Tibial nerve (tissue), 4 donors: ENCODE results near the gene DNAJB7. TPM values are rescaled to one million over a fixed set of nuclear protein-coding genes. Genes with fewer than 3 reads are reported as not detected.

Source experiments
- DNase-seq, 2 donors: peaks; one replicate each; pipeline ENCODE4 v3.0.0-alpha.2; 2019; ENCODE audit warnings: low spot score in 2 of 2
- H3K27ac ChIP-seq, 4 donors: fragments of 200-600 bp; sonication (generic) in 3 of 4; one replicate each; pipeline ENCODE4 v1.5.1; 2017 to 2019; ENCODE audit warnings: mild to moderate bottlenecking in 1 of 4
- H3K27me3 ChIP-seq, 2 donors: fragments of 200-600 bp; sonication (generic) in 1 of 2; one replicate each; pipeline versions ENCODE4 v1.5.1 to v1.6.0; 2017 to 2019
- H3K36me3 ChIP-seq, 3 donors: fragments of 200-600 bp; sonication (generic); one replicate each; pipeline ENCODE4 v1.5.1; 2018 to 2019
- H3K4me1 ChIP-seq, 4 donors: fragments of 200-600 bp; sonication (generic) in 3 of 4; one replicate each; pipeline ENCODE4 v1.5.1; 2017 to 2019
- H3K4me3 ChIP-seq, 4 donors: fragments of 200-600 bp; sonication (generic) in 3 of 4; one replicate each; pipeline ENCODE4 v1.5.1; 2017 to 2019; ENCODE audit warnings: mild to moderate bottlenecking in 1 of 4, moderate library complexity in 1 of 4
- H3K9me3 ChIP-seq, 4 donors: fragments of 200-600 bp; sonication (generic) in 3 of 4; one replicate each; pipeline ENCODE4 v1.5.1; 2017 to 2019
- CTCF ChIP-seq, 5 experiments: fragments of 200-600 bp in 3 of 5; fragments of 450-650 bp in 2 of 5; sonication (generic) in 3 of 5; IDR thresholded peaks; one replicate each; pipeline ENCODE4 v1.5.1; 2016 to 2019; ENCODE audit warnings: antibody characterized with exemption in 5 of 5, mild to moderate bottlenecking in 3 of 5, moderate library complexity in 2 of 5
- EP300 ChIP-seq, 2 donors: sonication (generic); formaldehyde crosslinking; IDR thresholded peaks; one replicate each; pipeline ENCODE4 v1.6.1; 2017; ENCODE audit warnings: antibody characterized with exemption in 2 of 2, mild to moderate bottlenecking in 1 of 2
- POLR2A ChIP-seq, 2 donors: fragments of 450-650 bp; IDR thresholded peaks; one replicate each; pipeline ENCODE4 v1.6.1; 2017; ENCODE audit warnings: antibody characterized with exemption in 2 of 2, mild to moderate bottlenecking in 2 of 2, moderate library complexity in 2 of 2
- WGBS, 2 donors: methylation state at CpG; one replicate each; pipeline ENCODE4 v1.1.5; 2018; 5-methylcytosine and 5-hydroxymethylcytosine counted together
- small RNA-seq: library from RNA; depleted of rRNA; stranded (forward); fragments of <200 nt; gene quantifications from one replicate; pipeline ENCODE3, GENCODE V24; 2016
- total RNA-seq, 4 donors: library from RNA; depleted of rRNA; stranded (reverse); fragments of >200 nt; gene quantifications; one replicate each; pipeline ENCODE4 v1.1.0, GENCODE V29; 2016

DNAJB7 gene
- total RNA-seq, 4 donors from 2014 or later = not detected

- Histone ChIP-seq H3K36me3 (peaks cover 0 to 16% (median 0%) of the 10 kb centered on the region in 3 donors), H3K27me3 (no peaks in the 10 kb centered on the region), H3K9me3 (no peaks in the 10 kb centered on the region), H3K27ac (peak within 1 kb of the TSS; percentile 78 to 93 (median 85)), H3K4me3 (peak within 1 kb of the TSS; percentile 90 to 98 (median 95)), H3K4me1 (peaks cover 7 to 38% (median 17%) of the 10 kb centered on the region in 4 donors)
- DNase-seq = peak; percentile 78 to 84
- TF ChIP-seq CTCF (IDR thresholded peaks at IDR 0.05) = peak; percentile 20 to 62 (median 37)
- TF ChIP-seq EP300 (IDR thresholded peaks at IDR 0.05) = peak in 1 of 2 donors; percentile 84
- peak; percentile 32 to 66 for TF ChIP-seq POLR2A (IDR thresholded peaks at IDR 0.05)
- 1% methylated on average over 44 to 57 of the region's 61 CpGs for WGBS, 2 donors
These were observed 42.9 kb downstream of the DNAJB7 start, which contains the start of gene SLC25A17 for GRCh38 chr22:40818747-40819598. TSS of gene SLC25A17 (minus strand) at chr22:40819346. CDS start at chr22:40819248, 98 bp downstream.

- peak overlapping the region; percentile 90 to 98 (median 95) for H3K4me3 ChIP-seq
- H3K9me3 ChIP-seq = no peaks in the 10 kb centered on the region
- no peak for DNase-seq
- no peaks in the 10 kb centered on the region for H3K27me3 ChIP-seq
- 25 to 37% methylated on average over 14 of the region's 14 CpGs for WGBS, 2 donors
- H3K27ac ChIP-seq = peak overlapping the region in 3 of 4 donors; percentile 78 to 93 (median 88)
- no peak for TF ChIP-seq POLR2A (IDR thresholded peaks at IDR 0.05)
- TF ChIP-seq CTCF (IDR thresholded peaks at IDR 0.05) = no peak
- TF ChIP-seq EP300 (IDR thresholded peaks at IDR 0.05) = no peak
- peaks cover 7 to 38% (median 17%) of the 10 kb centered on the region in 4 donors for H3K4me1 ChIP-seq
- H3K36me3 ChIP-seq = peaks cover 0 to 9% (median 0%) of the 10 kb centered on the region in 3 donors
These were observed 43.6 kb downstream of the DNAJB7 start for GRCh38 chr22:40818192-40818746.

GRCh38 chr22:40817737-40818136 lies 44.2 kb downstream of the DNAJB7 start:
- Histone ChIP-seq H3K4me3 (peak overlapping the region in 1 of 4 donors; percentile 90), H3K27me3 (no peaks in the 10 kb centered on the region), H3K9me3 (no peaks in the 10 kb centered on the region), H3K4me1 (peaks cover 7 to 38% (median 17%) of the 10 kb centered on the region in 4 donors), H3K36me3 (peaks cover 0 to 4% (median 0%) of the 10 kb centered on the region in 3 donors), H3K27ac (peak overlapping the region in 1 of 4 donors; percentile 93)
- WGBS, 2 donors = 89 to 93% methylated on average over 4 of the region's 4 CpGs
- no peak for DNase-seq
- no peak for TF ChIP-seq POLR2A (IDR thresholded peaks at IDR 0.05)
- no peak for TF ChIP-seq CTCF (IDR thresholded peaks at IDR 0.05)
- TF ChIP-seq EP300 (IDR thresholded peaks at IDR 0.05) = no peak

GRCh38 chr22:40813912-40814315 lies 48.0 kb downstream of the DNAJB7 start:
- Histone ChIP-seq H3K9me3 (no peaks in the 10 kb centered on the region), H3K4me3 (no peak overlapping the region), H3K27me3 (no peaks in the 10 kb centered on the region), H3K36me3 (no peaks in the 10 kb centered on the region), H3K27ac (no peak overlapping the region), H3K4me1 (peaks cover 7 to 35% (median 17%) of the 10 kb centered on the region in 4 donors)
- no peak for TF ChIP-seq POLR2A (IDR thresholded peaks at IDR 0.05)
- no peak for DNase-seq

Small RNA genes within 50 kb of the gene (small RNA-seq; reads per million reads assigned to genes)
- gene MIR4766 = not detected

Other genes starting within 250 kb of the DNAJB7 start
- 100 to 1,000 TPM in 2 of 4 donors, 10 to 100 TPM in 2; 69.7 to 119 (median 104) TPM for gene MRTFA, start 225.4 kb downstream of the DNAJB7 start, total RNA-seq
- gene MCHR1, start 182.6 kb downstream of the DNAJB7 start, total RNA-seq = 1 to 10 TPM in 1 of 4 donors, under 1 TPM in 1, not detected in 2; 0.39 to 1.0 TPM
- 10 to 100 TPM; 19.3 to 34.1 (median 21.4) TPM for gene SLC25A17, start 42.8 kb downstream of the DNAJB7 start, total RNA-seq
- gene ST13, start 5.5 kb downstream of the DNAJB7 start, total RNA-seq = 100 to 1,000 TPM in 3 of 4 donors, 10 to 100 TPM in 1; 96.9 to 142 (median 114) TPM
- gene XPNPEP3, start 5.0 kb downstream of the DNAJB7 start, total RNA-seq = 10 to 100 TPM; 12.0 to 19.2 (median 14.0) TPM
- gene RBX1, start 89.3 kb upstream of the DNAJB7 start, total RNA-seq = 10 to 100 TPM; 27.7 to 62.6 (median 33.9) TPM
- 10 to 100 TPM; 75.8 to 97.7 (median 87.7) TPM for gene EP300, start 230.5 kb upstream of the DNAJB7 start, total RNA-seq